T-helper 2 cell (primary cell): Measurements from ENCODE around the gene SMCHD1.

Experiments
- DNase-seq, 5 experiments: peaks; one replicate each; pipeline versions ENCODE4 v3.0.0 to v3.0.0-alpha.2; 2012 to 2022
- total RNA-seq, 2 donors: gene quantifications; one replicate each; lab custom pipeline; 2026; lab: John Stamatoyannopoulos, UW

SMCHD1 gene
- total RNA-seq: 941 to 1,031 reads per million in 2 donors

GRCh38 chr18:2655178-2655953 is at the start of gene SMCHD1:
Gene SMCHD1 (plus strand): TSS chr18:2655726. CDS start chr18:2656076, 350 bp downstream.
- DNase-seq: peak; percentile 85 to 94 (median 88)

GRCh38 chr18:2606335-2606734 is 49.2 kb upstream of the SMCHD1 start:
- peak in 2 of 5 experiments; percentile 19 to 36 for DNase-seq

GRCh38 chr18:2609604-2610003 is 45.9 kb upstream of the SMCHD1 start:
- DNase-seq: no peak

- no peak for DNase-seq
These were observed 45.0 kb upstream of the SMCHD1 start for GRCh38 chr18:2610549-2610948.

GRCh38 chr18:2612996-2613395 is 42.5 kb upstream of the SMCHD1 start:
- no peak for DNase-seq

GRCh38 chr18:2617401-2617998 is 38.0 kb upstream of the SMCHD1 start:
- no peak for DNase-seq

GRCh38 chr18:2618009-2618408 is 37.5 kb upstream of the SMCHD1 start:
- DNase-seq: no peak

- DNase-seq: no peak
These were observed 30.3 kb upstream of the SMCHD1 start for GRCh38 chr18:2625217-2625616.

- DNase-seq: peak in 1 of 5 experiments; percentile 90
These were observed 27.7 kb upstream of the SMCHD1 start for GRCh38 chr18:2627821-2628276.

GRCh38 chr18:2629003-2629402 is 26.5 kb upstream of the SMCHD1 start:
- no peak for DNase-seq

GRCh38 chr18:2635586-2635985 is 19.9 kb upstream of the SMCHD1 start:
- DNase-seq: no peak

- no peak for DNase-seq
These were observed 19.3 kb upstream of the SMCHD1 start for GRCh38 chr18:2636126-2636631.

- peak in 2 of 5 experiments; percentile 41 to 86 for DNase-seq
These were observed 13.9 kb upstream of the SMCHD1 start for GRCh38 chr18:2641638-2642037.

GRCh38 chr18:2642771-2643170 is 12.8 kb upstream of the SMCHD1 start:
- no peak for DNase-seq

GRCh38 chr18:2644535-2644934 is 11.0 kb upstream of the SMCHD1 start:
- DNase-seq: peak in 1 of 5 experiments; percentile 80

- no peak for DNase-seq
These were observed 3.5 kb upstream of the SMCHD1 start for GRCh38 chr18:2651981-2652380.

GRCh38 chr18:2653467-2653866 is 2.1 kb upstream of the SMCHD1 start:
- DNase-seq: no peak

GRCh38 chr18:2654169-2654927 is 1.2 kb upstream of the SMCHD1 start:
- DNase-seq: no peak

- peak; percentile 56 to 83 (median 76) for DNase-seq
These were observed 673 bp upstream of the SMCHD1 start for GRCh38 chr18:2654928-2655177.

- DNase-seq: no peak
These were observed 369 bp downstream of the SMCHD1 start for GRCh38 chr18:2655954-2656236.

- DNase-seq: peak; percentile 19 to 60 (median 40)
These were observed 883 bp downstream of the SMCHD1 start for GRCh38 chr18:2656237-2656980.

GRCh38 chr18:2656981-2657512 is 1.5 kb downstream of the SMCHD1 start:
- DNase-seq: no peak
